Stimulated activated CD4-positive, alpha-beta T cell treated with anti-CD3 and anti-CD28 coated beads, TNF-alpha, amount 100 ng/mL, for 1 hour (primary cell): ENCODE data around the gene AWAT1.
A peak's percentile ranks its signal among the peaks of the same experiment; 100 is the strongest.
"Not testable (repeated sequence)": the region's sequence is repeated elsewhere in the genome, so short reads cannot be mapped to it uniquely, and the experiment has no call there.

Experiments
- DNase-seq, 3 donors: peaks; one replicate each; pipeline ENCODE4 v3.0.0-alpha.2; 2020; ENCODE audit warnings: low read depth in 3 of 3, low spot score in 1 of 3

The AWAT1 gene

DNA sequence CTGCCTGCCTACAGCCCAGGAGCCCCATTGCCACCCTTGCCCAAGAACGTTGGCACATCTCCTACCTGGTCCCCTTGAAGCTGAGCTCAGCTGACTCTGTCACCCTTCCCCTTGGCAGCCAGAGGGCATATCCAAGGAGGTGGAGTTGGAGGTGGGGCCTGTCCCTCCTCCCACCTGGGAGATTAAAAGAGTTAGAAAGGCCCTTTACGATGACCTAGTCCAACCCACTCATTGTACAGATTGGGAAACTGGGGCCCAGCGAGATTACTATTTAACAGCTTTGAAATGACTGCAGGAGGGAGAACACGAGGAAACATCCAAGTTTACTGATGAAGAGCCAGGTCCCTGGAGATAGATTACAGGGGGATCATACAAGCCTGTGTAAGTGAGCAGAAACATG, 25.6 kb downstream of the AWAT1 start, which contains the start of gene P2RY4:
P2RY4 (minus strand) TSS at position 101 of the 400 bp plus-strand sequence. CDS start 580 bp downstream, outside the sequence.
- DNase-seq, result no peak

DNA sequence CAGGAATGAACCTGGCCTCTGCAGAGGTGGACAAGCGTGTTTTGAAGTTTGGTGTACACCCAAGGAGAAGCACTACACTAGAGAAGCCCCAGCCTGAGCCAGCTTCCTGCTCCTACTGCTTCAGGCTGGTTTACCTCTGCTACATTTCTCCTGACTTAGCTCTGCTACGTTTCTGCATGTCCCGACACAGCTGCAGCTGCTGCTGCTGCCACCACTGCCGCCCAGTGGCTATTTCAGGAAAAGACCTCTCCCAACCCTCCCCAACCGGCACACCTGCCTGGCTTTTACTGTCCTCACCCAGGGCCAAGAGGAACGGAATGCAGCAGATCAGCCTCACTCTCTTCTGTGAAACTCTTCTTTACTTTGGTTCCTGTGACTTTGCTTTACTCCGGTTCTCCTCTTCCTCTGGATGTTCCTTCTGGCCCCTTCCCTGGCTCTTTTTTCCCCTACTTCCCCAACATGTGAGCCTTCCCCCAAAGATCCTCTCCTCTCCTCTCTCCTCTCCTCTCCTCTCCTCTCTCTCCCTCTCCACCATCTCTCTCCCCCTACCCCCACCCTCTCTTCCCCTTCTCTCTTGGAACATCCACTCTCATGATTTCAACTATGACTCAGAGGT, 28.6 kb downstream of the AWAT1 start:
- DNase-seq, result peak in 1 of 3 donors; percentile 3

DNA sequence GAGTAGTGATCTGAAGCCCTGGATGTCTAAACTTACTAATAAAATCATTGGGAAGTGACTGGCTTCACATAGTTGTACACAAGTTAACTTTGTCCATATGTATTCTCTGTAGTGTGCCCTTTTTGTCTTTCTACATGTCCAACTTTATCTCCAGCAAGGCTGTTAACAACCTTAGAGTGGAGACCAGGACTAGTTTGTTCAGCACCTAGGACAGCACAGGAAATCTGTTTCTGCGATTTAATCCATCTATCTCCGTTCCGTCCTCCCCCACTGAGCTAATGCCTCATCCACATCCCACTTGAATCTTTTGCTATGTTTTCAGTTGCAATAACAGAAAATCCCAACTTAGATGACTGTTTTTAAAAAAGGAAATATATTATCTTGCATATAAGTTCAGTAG, 30.3 kb downstream of the AWAT1 start:
- no peak for DNase-seq

DNA sequence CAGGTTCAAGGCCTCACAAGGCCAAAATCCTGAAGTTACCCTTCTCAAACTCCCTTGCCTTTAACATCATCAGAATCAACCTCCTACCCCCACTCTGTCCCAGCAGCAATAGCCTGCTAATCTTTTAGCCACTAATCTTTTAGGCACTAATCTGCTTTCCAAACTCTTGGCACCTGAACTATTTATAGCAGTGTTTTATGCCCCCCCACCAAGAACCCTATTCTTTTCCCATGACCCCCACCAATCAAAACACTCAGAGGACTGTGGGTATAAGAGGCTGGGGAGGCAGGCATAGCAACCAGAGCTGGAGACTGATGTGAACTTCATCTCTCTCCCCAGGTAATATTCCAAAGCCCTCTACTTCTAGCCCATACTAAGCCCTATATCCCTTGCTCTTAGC, 33.6 kb downstream of the AWAT1 start, which contains the start of gene ARR3:
ARR3 (plus strand) TSS at position 301 of the 400 bp plus-strand sequence. CDS start 1,052 bp downstream, outside the sequence.
- no peak for DNase-seq

DNA sequence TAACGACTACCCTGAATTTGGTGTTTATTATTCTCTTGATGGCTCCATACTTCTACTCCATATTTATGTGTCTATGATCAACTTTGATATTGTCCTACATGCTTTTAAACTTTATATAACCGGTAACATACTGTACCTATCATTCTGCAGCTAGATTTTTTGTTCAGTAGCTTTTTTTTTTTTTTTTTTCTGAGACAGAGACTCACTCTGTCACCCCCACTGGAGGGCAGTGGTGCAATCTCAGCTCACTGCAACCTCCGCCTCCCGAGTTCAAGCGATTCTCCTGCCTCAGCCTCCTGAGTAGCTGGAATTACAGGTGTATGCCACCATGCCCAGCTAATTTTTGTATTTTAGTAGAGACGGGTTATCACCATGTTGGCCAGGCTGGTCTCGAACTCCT, 39.6 kb downstream of the AWAT1 start:
- DNase-seq, result not testable (repeated sequence)

DNA sequence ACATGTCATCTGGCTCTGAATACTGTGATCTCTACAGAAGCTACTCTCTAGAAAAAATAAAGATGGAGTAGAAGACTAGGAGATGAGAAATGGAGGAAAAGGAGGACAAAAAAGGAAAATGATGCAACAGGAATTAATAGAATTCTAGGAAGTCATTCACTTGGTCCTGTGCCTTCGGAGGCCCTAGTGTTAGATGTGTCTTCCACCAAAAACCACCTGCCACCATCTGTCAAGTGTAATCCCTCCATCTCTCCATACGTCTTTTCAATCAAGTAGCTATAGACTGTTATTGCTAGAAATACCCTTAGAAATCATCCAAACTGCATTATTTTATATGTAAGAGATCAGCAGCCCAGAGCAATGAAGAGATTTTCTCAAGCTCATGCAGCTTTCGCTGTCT, 44.6 kb downstream of the AWAT1 start:
- DNase-seq, result no peak

DNA sequence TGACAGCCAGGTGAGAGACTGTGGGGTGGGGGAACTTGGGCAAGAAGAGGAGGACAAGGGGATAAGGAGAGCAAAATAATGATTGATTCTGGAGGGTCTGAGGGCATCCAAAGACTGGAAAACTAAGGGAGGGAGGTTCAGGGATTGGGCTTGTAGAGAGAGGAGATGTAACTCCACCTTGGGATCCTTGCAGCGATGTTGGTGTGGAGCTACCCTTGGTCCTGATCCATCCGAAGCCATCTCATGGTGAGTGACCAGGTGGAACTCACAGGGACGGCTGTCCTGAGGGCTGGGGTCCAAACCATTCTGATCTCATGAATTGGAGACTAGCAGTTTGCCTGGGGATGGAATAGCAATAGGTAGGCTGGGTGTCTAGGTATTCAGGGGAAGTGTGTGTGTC, 46.1 kb downstream of the AWAT1 start:
- no peak for DNase-seq

DNA sequence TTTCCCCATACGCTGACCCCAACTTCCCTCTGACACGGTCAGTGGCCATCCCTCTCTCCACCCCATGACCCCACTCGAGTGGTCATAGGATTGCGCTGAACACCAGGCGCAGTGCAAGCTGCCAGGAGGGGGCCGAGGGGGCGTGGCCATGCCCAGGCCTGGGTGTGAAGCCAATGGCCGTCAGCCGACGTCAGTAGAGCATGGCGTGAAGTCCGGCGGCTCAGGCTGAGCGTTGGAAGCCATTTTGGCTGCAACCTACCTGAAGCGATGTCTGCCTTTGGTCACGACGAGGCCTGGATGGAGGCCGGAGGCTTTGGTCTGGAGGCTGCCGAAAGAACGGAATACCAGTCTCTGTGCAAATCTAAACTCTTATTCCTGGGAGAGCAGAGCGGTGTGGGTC, 47.5 kb downstream of the AWAT1 start, which contains the start of gene RAB41:
RAB41 (plus strand) TSS at position 222 of the 400 bp plus-strand sequence; CDS start at position 268, 46 bp downstream.
- no peak for DNase-seq

DNA sequence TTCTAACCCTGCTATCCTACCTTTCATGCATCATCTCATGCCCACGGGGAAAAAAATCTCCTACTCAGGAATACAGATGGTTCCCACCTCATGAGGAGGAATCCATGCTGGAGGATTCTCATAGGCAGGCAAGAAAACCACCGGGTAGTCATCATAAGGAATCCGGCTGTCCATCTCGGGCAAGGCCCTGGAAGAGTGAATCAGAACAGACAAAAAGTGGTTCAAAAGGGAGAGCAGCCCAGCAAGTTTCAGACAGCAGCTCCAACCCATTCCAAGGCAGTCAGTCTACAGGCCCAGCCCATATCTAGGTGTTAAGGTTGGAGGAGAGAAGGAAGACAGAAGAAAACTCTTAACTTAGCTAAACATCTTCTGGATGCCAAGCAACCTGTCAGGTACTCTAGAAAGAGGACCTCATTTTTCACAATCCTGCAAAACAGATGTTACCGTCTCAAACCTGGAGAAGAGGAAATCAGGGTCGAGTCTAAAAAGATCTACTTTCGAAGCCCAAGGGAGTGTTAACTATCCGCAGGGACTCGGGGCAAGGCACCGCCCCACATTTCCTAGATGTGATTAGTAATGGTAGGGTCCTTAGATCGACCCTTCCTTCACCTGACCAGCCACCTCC, 54.8 kb downstream of the AWAT1 start:
- no peak for DNase-seq
